Measurements from ENCODE around the gene IMMP2L. TPM values are rescaled to one million over a fixed set of nuclear protein-coding genes. Genes with fewer than 3 reads are reported as not detected.

IMMP2L gene
- polyA plus RNA-seq, 4 donors: 42.7 to 49.8 (median 45.0) TPM

DNA sequence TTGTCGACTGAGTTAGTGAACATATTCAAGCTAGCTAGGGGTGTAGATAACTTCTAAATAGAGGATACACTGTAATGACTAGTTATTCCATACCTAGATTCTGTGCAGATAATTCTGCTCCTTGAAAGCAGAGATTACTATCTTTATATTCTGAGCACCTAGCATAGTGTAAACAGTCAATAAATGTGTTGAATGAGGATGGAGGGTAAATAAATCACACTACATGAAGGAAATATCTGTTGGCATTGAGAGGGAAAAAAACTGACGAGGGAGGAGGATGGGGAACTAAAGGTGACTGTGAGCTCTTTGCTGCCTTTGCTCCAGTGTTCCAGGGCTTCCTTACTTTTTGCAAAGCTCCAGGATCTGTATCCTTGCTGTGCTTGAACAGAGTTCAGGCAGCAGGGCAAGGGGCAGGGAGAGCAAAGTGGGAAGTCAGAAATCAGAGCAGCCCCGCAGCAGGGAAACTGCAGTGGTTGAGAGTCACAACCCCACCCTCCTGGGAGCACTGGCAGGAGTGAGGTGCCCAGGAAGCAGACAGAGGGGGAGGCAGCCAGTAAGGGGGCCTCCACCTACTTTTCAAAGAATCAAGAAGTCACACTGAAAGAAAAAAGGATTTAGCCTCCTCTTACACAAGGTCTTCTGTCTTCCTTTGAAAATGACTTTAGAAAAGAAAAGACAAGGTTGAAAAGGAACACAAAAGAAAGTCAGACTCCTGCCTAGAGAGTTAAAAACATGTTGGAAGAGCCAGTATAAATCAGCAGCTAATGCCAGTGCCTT is 543.1 kb downstream of the IMMP2L start:
- no peak for DNase-seq (ENCODE audit: low read depth in 4 of 4, low spot score in 3 of 4)

DNA sequence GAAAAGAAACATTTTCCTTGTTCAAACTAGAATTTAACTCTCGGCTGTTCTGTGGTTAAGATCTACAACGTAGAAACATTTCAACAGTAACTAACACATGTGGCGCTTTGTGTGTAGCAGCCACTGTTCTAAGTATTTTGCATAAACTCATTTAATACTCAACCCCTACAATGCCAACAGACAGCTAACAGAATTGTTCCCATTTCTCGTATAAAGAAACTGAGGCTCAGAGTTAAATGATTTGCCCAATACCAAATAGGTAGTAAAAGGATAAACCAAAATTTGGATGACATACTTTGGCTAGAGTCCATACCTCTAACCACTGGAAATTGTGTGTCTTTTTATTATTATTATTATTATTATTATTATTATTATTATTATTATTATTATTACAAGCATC is 543.8 kb downstream of the IMMP2L start:
- no peak for DNase-seq (ENCODE audit: low read depth in 4 of 4, low spot score in 3 of 4)

- no peak for DNase-seq (ENCODE audit: low read depth in 4 of 4, low spot score in 3 of 4)
These were observed 548.2 kb downstream of the IMMP2L start for GRCh38 chr7:111014079-111014478.

- no peak for DNase-seq (ENCODE audit: low read depth in 4 of 4, low spot score in 3 of 4)
These were observed 549.3 kb downstream of the IMMP2L start for GRCh38 chr7:111012799-111013675.

DNA sequence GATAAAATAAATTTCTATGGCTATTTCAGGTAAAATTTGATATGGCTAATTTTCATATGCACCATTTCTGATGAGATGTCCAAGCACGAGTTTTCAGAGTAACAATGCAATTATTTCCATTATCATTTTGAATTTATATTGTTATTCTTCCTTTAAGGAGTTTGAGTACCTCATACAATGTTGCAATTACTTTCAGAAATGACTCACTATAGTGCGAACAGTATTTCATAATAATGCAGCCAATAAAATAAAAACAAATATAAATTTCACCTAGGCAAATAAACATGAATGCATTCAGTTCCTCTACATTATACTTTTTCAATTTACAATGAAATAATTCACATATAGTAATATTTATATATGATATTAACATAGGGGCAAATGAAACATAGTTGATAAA is 550.1 kb downstream of the IMMP2L start:
- no peak for DNase-seq (ENCODE audit: low read depth in 4 of 4, low spot score in 3 of 4)

- no peak for DNase-seq (ENCODE audit: low read depth in 4 of 4, low spot score in 3 of 4)
These were observed 550.8 kb downstream of the IMMP2L start for GRCh38 chr7:111011520-111011919.

DNA sequence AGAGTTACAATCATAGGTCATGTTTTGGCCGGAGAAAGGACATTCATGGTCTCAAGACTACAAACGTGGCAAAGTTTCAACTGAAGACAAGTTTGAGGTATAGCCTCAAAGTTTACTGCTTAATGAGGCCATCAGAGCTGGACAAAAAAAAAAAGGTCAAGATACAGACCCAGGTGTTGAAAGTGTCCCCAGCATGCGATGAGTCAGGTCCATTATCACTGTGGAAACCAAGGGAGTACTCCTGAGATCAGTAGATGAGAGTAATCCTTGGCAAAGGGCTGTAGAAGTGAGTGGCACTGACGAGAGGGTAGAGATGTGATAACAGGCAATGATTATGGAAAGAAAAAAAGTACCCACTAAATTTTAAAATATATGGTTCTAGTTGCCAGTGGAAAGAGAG is 551.5 kb downstream of the IMMP2L start:
- DNase-seq (ENCODE audit: low read depth in 4 of 4, low spot score in 3 of 4): no peak

- DNase-seq (ENCODE audit: low read depth in 4 of 4, low spot score in 3 of 4): no peak
These were observed 552.7 kb downstream of the IMMP2L start for GRCh38 chr7:111009526-111010040.

DNA sequence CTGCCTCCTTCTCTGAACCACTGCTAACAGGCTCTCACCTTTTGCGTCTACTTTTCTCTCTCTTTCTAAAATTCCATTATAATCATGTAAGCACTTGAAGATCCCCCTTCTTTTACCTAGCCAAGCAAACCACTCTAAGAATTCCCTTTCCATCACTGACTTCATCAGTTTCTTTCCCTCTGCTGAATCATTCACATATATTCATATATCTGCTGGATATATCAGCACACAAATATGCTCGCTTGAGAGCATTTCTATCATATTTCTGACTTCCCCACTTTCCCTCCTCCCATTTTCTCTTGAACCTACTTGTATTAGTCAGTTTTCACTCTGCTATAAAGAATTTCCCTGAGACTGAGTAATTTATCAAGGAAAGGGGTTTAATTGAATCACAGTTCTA is 555.6 kb downstream of the IMMP2L start:
- DNase-seq (ENCODE audit: low read depth in 4 of 4, low spot score in 3 of 4): no peak

- no peak for DNase-seq (ENCODE audit: low read depth in 4 of 4, low spot score in 3 of 4)
These were observed 556.3 kb downstream of the IMMP2L start for GRCh38 chr7:111006040-111006439.

DNA sequence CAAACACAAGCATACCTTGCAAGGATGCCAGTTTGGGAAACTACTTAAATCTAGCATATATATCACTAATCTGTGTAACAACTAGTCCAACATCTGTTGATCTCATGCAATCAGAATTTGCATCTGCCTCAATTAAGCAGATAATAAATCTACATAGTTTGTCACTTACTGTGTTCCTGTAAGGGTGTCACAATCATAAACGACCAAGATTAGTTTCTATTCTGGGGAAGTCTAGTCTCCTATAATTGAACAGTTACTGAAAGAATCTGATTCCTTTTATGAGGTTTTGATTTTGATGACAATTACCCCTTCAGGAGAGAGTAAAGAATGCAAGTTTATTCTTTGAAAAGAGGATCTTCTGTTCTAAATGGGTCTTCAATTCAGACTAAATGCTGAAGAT is 556.8 kb downstream of the IMMP2L start:
- DNase-seq (ENCODE audit: low read depth in 4 of 4, low spot score in 3 of 4): no peak

DNA sequence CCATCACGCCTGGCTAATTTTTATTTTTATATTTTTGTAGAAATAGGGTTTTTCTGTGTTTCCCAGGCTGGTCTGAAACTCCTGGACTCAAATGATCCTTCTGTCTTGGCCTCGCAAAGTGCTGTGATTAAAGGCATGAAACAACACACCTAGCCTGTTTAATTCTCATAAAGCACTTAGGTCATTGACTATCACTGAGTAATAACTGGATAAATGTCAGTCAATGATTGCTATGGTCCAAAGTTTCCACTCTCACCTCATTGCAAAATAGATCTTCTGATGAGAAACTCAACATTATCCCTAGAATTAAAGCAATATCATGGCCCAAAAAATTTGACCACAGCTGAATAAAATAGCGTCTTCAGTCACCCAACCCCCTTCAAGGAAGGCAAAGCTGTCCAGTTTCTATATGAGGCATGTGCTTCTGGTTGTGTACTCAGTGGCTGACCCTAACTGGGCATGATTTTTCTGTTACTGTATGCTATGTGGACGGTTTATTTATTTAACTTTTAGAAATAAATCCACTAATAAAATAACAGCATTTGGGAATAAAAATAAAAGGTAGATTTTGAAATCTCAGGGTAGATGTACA is 557.9 kb downstream of the IMMP2L start:
- no peak for DNase-seq (ENCODE audit: low read depth in 4 of 4, low spot score in 3 of 4)

GRCh38 chr7:111003883-111004282 is 558.4 kb downstream of the IMMP2L start:
- no peak for DNase-seq (ENCODE audit: low read depth in 4 of 4, low spot score in 3 of 4)

DNA sequence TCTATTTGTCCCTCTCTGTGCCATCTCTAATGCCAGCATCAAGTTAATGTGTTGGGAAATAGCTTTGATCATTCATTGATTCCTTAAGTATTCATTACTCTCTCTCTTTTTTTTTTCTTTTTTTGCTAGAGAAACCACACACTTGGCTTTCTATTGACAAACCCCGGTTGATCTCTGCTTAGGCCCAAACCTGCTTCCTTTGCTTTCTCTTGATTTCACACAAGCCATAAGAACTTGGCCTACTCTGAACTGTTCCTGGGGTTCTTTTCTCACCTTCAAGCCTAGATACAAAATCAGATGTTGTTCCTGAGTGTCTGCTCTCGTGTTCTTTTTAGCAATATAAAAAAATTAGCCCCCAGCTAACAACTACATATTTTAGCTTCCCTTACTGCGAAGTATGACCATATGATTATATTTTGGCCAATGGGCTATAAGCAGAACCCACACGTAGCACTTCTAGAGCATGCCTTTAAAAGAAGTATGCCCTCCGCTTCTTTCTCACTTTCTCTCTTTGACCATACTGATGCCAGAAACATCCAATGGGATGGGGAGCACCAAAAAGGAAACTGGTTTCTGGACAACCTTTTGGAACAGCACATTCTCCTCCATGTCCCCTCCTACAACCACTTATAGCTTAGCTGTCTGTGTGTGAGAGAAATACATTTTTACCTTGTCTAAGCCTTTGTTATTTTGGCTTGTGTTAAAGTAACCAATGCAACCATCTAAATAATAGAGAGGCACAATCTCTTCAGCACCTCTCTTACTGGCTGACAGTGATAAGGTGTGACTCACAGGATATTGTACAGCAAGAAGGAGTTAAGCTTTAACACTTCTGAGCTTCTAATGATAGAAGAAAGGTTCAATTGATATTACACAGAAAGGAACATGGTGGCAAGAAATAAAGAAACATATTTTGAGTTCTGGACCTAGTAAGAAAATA is 568.0 kb downstream of the IMMP2L start:
- DNase-seq (ENCODE audit: low read depth in 4 of 4, low spot score in 3 of 4): no peak

DNA sequence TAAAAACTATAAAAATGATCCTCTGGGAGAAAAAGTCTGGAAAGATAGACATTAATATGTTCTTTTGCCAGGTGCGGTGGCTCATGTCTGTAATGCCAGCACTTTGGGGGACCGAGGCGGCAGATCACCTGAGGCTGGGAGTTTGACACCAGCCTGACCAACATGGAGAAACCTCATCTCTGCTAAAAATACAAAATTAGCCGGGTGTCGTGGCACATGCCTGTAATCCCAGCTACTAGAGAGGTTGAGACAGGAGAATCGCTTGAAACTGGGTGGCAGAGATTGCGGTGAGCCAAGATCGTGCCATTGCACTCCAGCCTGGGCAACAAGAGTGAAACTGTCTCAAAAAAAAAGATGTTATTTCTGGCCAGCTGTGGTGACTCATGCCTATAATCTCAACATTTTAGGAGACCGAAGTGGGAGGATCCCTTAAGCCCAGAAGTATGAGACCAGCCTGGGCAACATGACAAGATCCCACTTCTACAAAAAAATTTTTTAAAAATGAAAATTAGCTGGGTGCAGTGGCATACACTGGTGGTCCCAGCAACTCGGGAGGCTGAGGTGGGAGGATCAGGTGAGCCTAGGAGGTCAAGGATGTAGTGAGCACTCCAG is 573.3 kb downstream of the IMMP2L start:
- DNase-seq (ENCODE audit: low read depth in 4 of 4, low spot score in 3 of 4): no peak

- no peak for DNase-seq (ENCODE audit: low read depth in 4 of 4, low spot score in 3 of 4)
These were observed 573.9 kb downstream of the IMMP2L start for GRCh38 chr7:110988348-110988747.

DNA sequence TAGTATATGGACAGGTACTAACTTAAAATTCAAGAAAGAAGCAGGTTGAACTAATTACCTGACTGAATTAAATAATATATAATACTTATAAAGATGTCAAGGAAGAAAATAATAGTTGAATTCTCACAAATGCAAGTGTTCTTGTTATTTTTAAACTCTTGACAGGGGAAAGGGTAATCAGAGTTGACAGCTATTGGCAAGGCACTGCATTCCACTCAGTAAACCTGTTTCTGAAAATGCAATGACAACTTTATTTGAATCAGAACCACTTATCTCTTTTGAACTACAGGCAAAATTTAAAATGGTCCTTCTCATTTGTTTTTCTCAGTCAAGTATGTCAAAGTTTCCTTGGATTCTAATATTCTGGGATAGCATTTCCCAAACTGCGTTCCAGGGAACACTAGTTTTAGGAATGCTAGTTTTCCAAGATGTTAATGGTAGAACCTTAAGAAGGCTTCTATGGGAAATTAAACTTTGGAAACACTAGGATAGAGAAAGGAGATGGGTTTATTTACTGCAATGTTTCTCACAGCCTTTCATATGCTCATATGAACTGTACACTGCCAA is 575.1 kb downstream of the IMMP2L start:
- DNase-seq (ENCODE audit: low read depth in 4 of 4, low spot score in 3 of 4): no peak

GRCh38 chr7:110983822-110984456 is 578.4 kb downstream of the IMMP2L start:
- no peak for DNase-seq (ENCODE audit: low read depth in 4 of 4, low spot score in 3 of 4)

Data from right renal pelvis (tissue), 4 donors.